Activated CD8-positive, alpha-beta memory T cell treated with anti-CD3 and anti-CD28 coated beads for 36 hours (primary cell): ENCODE measurements around the gene GDF9. TPM values are rescaled to one million over a fixed set of nuclear protein-coding genes. Genes with fewer than 3 reads are reported as not detected.

ENCODE experiments used
- CTCF ChIA-PET: fragments of 350-600 bp; sonication (Branson Sonifier 250); formaldehyde crosslinking; loops from one replicate; lab custom pipeline; 2021; ENCODE audit warnings: antibody characterized with exemption; lab: Charles Lee
- POLR2A ChIA-PET: fragments of 350-600 bp; sonication (Branson Sonifier 250); formaldehyde crosslinking; loops from one replicate; lab custom pipeline; 2021; ENCODE audit warnings: antibody characterized with exemption; lab: Charles Lee
- total RNA-seq, 2 experiments: library from RNA; stranded (reverse); gene quantifications; one replicate each; pipeline ENCODE4 v1.2.3, GENCODE V29; 2021

The GDF9 gene
- under 1 TPM; 0.23 to 0.27 TPM for total RNA-seq

DNA sequence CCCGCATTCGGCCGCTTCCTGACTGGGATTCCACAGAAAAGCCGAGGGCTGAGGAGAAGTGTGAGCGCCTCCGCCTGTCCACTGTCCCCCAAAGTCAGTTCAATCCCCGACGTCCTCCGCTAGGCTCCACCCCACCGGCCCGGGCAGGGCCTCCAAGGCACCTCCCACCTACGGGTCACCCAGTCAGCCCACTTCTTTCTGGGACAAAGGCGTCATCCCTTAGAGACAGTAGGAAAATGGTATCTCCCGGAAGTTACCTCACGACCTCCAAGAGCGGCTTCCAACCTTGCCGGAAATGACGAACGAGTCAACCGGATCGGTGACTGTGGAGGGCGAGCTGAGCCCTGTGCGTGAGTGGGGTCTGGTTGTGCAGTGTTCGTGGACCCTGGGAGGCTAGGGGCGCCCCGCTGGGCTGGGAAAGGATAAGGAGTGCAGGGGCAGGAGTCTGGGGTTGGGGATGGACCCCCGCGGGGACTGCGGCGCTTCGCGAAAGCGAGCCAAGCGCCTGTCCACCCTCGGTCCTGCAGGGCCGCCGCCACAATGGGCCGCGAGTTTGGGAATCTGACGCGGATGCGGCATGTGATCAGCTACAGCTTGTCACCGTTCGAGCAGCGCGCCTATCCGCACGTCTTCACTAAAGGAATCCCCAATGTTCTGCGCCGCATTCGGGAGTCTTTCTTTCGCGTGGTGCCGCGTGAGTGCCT is at the start of gene GDF9, which contains the start of gene UQCRQ:
GDF9 (minus strand) TSS at position 128 of the 704 bp plus-strand sequence. CDS start 1,936 bp downstream, outside the sequence.
UQCRQ (plus strand) TSS at position 301 of the 704 bp plus-strand sequence; CDS start at position 541, 240 bp downstream.
- CTCF ChIA-PET = interaction anchor here (1.0 to 2.6 kb wide), 5 partner anchors 11 to 59 kb away, joined by 3 to 9 read pairs (median 4); no protein-coding TSS in a partner anchor
- POLR2A ChIA-PET = interaction anchor here (0.9 to 1.6 kb wide), 4 partner anchors 45 to 186 kb away, joined by 3 to 7 read pairs (median 4); no protein-coding TSS in a partner anchor

GRCh38 chr5:132915681-132916080 is 49.4 kb upstream of the GDF9 start:
- ChIA-PET POLR2A (no interaction called here), CTCF (no interaction called here)

DNA sequence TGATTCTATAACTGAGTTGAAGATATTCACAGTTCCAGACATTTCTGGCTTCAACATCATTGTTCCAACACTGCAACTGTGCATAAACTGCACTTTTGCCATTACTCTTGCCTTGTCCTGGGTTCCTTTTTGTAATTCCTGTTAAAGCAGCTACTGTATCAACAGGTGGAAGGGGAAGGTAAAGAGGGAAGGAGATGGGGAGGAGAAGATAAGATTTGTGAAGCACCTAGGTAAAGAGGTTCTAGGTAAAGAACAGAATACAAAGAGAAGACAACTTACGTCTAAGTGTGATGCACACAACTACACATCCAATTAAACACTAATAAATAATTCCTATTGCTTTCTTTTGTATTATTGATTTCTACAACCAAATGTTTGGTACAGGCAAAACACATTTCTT is 43.4 kb upstream of the GDF9 start:
- ChIA-PET POLR2A (no interaction called here), CTCF (no interaction called here)

DNA sequence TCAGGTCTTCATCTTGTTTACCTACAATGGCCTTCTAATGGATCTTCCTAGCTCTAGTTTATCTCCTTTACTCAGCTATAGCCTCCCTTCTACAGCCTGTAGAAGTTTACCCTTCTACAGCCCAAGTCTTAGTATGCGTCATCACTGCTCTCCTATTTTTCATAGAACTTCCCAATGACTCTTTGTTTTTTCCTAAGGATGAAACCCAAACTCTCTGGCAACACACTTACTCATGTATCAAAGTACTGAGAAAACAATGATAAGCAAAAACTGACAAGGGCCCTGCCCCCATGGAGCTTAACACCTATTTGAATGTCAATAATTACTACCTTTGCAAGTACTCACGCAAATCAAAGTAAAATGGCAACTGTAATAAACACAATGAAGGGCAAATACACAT is 40.9 kb upstream of the GDF9 start:
- POLR2A ChIA-PET = no interaction called here
- CTCF ChIA-PET = no interaction called here

DNA sequence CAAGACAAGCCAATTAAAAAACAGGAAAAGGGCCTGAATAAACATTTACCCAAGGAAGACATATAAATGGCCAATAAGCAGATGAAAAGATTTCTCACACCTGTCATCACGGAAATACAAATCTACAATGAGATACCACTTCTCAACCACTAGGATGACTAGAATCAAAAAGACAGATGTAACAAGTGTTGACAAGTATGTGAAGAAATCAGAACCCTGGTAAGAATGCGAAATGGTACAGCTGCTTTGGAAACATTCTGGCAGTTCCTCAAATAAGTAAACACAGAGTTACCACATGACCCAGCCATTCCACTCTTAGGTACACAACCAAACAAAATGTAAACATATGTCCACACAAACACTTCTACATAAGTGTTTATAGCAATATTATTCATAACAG is 39.7 kb upstream of the GDF9 start:
- ChIA-PET POLR2A (no interaction called here), CTCF (no interaction called here)

DNA sequence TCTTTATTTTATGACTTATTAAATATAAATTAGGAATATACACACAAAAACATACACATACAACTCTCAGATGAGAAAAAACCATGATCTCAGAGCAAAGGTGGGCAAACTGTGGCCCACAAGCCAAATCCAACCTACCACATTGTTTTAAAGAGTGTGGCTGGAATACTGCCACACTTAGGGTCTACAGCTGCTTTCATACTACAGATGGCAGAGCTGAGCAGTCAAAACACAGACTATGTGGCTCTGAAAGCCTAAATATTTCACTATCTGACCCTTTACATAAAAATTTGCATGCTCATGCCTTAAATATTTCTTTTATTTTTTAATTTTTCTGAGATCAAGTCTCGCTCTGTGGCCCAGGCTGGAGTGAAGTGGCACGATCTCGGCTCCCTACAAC is 35.5 kb upstream of the GDF9 start:
- CTCF ChIA-PET = interaction anchor here (1.4 kb wide), 1 partner anchor 10 kb away, joined by 3 read pairs; no protein-coding TSS in a partner anchor
- POLR2A ChIA-PET = no interaction called here

DNA sequence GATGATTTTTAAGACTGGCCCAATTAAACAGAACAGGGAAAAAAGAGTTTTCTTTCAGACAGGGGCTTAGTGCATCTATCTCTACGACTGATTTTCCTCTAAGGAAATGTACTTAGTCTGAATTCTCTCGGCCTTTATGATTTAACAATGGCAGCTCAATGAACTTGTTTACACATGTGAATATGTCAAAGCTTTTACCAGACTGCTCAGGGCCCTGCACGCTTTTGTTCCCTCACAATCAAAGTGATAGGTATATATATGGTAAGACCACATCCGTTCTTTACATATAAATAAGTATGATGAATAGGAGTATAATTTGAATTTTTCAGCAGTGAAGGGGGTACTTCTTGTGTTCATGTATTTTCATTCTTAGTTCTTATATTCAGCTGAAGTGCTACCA is 34.8 kb upstream of the GDF9 start:
- POLR2A ChIA-PET = no interaction called here
- CTCF ChIA-PET = interaction anchor here (1.4 kb wide), 1 partner anchor 9 kb away, joined by 3 read pairs; no protein-coding TSS in a partner anchor

DNA sequence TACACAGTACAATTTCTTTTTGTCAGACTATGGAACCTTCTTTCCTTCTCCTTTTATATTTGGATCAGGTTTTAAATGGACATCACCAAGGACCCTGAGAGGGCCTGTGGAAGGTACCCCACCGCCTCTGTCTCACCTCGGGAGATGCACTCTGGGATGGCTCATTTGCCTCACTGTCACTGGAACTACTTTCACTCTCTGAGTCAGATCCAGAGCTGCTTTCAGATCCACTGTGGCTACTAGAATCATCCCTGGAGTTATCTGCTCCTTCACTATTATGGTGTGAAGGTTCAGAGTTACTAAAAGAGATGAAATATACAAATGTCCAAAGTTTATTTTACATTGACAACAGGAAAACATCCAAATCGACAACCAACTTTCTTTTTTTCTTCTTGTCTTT is 31.8 kb upstream of the GDF9 start:
- POLR2A ChIA-PET = no interaction called here

GRCh38 chr5:132896685-132897084 is 30.4 kb upstream of the GDF9 start:
- CTCF ChIA-PET = no interaction called here
- POLR2A ChIA-PET = no interaction called here

More for the DNA sequence above, 31.8 kb upstream of the GDF9 start:
- CTCF ChIA-PET = interaction anchor here (0.6 kb wide), 1 partner anchor 31 kb away, joined by 3 read pairs; no protein-coding TSS in a partner anchor

DNA sequence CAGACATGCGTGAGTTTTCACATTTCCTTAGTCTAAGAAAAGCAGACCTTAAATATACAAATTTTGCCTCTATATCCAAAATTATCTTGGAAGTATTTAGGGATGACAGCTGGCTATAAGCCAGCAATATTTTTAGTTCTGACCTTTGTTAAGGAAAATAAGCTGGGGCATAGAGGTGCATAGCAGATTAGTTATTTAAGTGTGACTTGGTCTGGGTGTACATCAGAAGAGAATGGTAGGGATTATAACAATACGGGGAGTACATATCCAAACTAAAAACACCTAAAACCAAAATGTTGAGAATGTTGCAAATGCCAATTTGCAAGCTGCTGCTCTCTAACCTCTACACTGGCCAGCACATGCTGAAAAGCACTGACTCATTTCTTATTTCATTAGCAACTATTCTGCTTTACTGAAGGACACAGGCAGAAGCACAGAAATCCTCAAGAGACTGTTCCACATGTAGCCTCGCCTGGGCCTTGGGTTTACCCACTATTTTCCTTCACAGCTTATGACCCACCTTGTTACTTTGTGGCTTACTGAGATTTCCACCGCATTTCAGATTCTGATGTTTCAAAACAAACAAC is 29.5 kb upstream of the GDF9 start:
- CTCF ChIA-PET = interaction anchor here (1.6 kb wide), 1 partner anchor 75 kb away, joined by 5 read pairs; no protein-coding TSS in a partner anchor
- POLR2A ChIA-PET = interaction anchor here (1.2 kb wide), 1 partner anchor 184 kb away, joined by 3 read pairs; no protein-coding TSS in a partner anchor

DNA sequence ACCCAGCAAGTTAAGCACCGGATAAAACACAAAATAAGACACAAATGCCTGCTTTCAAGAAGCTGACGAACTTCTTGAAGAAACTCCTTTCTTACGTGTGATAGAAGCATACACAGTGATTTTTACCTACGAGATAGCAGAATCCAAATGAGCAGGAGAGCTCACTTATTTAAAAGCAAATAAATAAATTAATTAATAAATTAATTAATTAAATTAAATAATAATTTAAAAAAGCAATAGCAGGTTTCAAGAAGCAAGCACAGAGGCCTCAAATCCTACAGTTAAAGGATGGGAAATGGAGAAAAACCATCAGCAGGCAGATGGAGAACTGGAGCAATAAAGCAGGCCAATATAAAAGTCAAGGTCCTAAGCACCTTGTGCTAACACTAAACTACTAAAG is 24.5 kb upstream of the GDF9 start:
- POLR2A ChIA-PET = no interaction called here
- CTCF ChIA-PET = no interaction called here

- ChIA-PET POLR2A (no interaction called here), CTCF (interaction anchor here (0.9 kb wide), 1 partner anchor 57 kb away, joined by 3 read pairs; no protein-coding TSS in a partner anchor)
Observed at GRCh38 chr5:132889501-132889900, 23.2 kb upstream of the GDF9 start.

- CTCF ChIA-PET = interaction anchor here (1.0 kb wide), 1 partner anchor 57 kb away, joined by 4 read pairs; the partner anchor contains the start of gene SHROOM1
- POLR2A ChIA-PET = no interaction called here
Observed at GRCh38 chr5:132887283-132887682, 21.0 kb upstream of the GDF9 start.

- POLR2A ChIA-PET = no interaction called here
Observed at GRCh38 chr5:132886064-132886823, 20.0 kb upstream of the GDF9 start.

GRCh38 chr5:132884548-132884947 is 18.3 kb upstream of the GDF9 start:
- ChIA-PET CTCF (interaction anchor here (1.7 kb wide), 2 partner anchors 17 to 55 kb away, joined by 6 to 9 read pairs; partner anchors contain the start of genes SHROOM1 and UQCRQ), POLR2A (no interaction called here)

More at GRCh38 chr5:132886064-132886823, 20.0 kb upstream of the GDF9 start:
- CTCF ChIA-PET = interaction anchor here (1.0 kb wide), 1 partner anchor 56 kb away, joined by 4 read pairs; the partner anchor contains the start of gene SHROOM1

DNA sequence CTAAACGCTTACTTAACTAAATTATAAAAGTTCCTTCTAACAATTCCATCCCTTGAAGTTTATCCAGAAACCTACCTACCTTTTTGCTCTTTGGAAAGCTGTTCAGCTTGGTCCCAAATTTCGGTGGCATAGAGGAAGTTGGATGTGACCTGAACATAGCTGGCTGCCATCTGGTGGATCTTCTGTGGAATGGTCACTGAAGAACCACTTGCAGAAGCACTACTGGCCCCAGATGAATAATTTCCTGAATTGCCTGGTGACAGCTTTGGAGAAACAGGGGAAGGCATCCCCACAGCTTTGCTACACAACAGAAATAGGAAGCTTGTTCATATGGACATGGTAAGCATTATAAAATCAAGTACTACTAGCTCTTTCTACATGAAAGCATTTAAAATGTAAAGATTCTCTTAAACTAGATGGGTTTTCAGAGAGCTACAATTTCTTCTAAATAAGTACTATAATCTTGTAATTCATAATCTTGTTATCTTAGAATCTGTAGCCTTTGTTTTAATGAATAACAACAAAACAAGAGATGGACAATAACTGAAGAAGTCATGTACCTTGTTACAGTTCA is 17.1 kb upstream of the GDF9 start:
- POLR2A ChIA-PET = interaction anchor here (0.7 kb wide), 1 partner anchor 14 kb away, joined by 3 read pairs; no protein-coding TSS in a partner anchor
- CTCF ChIA-PET = interaction anchor here (0.6 to 2.4 kb wide), 6 partner anchors 16 to 357 kb away, joined by 4 to 9 read pairs (median 6); partner anchors contain the start of genes SHROOM1 and UQCRQ

DNA sequence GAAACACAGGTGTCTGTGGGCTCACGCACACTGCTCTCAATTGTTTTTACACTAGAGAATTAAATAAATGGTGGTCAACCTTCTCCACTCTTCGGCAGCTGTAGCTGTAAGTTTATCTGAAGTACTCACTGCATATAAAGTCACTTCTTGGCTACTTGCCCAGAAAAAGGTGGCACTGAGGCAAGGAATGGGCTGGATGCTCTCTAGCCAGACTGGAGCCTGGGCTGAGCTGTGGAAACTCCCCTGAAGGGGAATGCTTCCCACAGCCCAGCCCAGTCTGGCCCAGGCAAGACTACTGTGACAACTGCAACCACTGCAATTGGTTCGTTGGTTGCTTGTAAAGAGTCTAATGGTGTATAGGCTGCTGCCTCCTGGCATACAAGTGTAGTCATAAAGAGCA is 11.7 kb upstream of the GDF9 start:
- CTCF ChIA-PET = interaction anchor here (1.2 to 1.3 kb wide), 2 partner anchors 11 to 12 kb away, joined by 3 to 4 read pairs; partner anchors contain the start of genes GDF9 and UQCRQ

DNA sequence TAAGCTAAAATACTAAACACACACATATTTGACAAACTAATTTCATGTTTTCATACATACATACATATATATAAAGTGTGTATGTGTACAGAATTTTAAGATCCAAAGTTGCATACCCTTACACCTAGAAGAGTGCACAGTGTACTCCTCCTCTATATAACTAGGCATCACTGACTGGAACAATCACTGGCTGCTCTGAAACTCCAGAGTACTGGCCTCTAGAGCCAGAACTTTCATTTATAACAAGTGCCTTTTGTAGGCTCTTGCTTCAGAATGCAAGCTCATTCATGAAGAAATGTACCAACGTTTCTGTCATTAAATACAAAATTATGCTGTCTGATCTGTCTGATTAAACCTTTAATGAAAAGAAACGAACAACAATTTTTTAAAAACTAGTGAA is 11.2 kb upstream of the GDF9 start:
- POLR2A ChIA-PET = no interaction called here
- CTCF ChIA-PET = interaction anchor here (1.2 to 1.3 kb wide), 2 partner anchors 10 to 12 kb away, joined by 3 to 4 read pairs; partner anchors contain the start of genes GDF9 and UQCRQ

More for the DNA sequence above, 11.7 kb upstream of the GDF9 start:
- POLR2A ChIA-PET = no interaction called here
